NCI-H1417 (cell line): ENCODE data around the gene SCARB1.
"Not testable (repeated sequence)": the region's sequence is repeated elsewhere in the genome, so short reads cannot be mapped to it uniquely, and the experiment has no call there.

Experiments used
- DNase-seq, 3 experiments: peaks; one replicate each; lab custom pipeline; 2025; lab: John Stamatoyannopoulos, UW

The SCARB1 gene

DNA sequence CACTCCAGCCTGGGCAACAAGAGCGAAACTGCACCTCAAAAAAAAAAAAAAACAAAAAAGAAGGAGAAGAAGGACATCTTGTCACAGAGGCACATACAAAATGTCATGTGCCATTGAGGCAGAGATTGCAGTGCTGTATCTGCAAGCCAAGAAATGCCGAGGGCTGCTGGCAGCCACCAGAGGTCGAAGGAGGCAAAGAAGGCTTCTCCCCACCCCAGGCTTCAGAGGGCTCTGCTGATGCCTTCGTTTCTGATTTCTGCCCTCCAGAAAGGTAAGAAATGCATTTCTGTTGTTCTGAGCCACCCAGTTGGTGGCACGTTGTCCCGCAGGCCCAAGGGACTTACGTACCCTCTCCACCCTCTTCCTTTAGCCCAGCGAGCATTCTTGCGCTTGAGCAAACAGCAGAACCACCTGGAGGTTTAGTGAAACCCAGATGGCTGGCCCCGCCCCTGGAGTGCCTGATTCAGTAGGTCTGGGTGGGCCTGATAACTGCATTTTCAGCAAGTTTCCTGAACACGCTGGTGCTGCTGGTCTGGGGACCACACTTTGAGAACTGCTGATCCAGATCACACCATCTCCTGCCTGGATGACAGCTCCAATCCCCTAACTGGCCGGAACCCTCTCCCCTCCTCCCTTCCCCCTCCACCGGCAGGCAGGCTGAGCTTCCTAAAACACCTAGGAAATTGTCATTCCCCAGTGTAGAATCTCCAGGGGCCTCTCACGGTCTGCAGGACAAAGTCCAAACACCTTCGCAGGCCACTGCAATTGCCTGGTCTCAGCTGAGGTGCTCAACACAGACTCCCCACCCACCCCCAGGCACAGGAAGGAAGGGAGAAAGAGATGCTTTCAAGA is 21.1 kb upstream of the SCARB1 start:
- peak; percentile 23 to 60 (median 30) for DNase-seq

DNA sequence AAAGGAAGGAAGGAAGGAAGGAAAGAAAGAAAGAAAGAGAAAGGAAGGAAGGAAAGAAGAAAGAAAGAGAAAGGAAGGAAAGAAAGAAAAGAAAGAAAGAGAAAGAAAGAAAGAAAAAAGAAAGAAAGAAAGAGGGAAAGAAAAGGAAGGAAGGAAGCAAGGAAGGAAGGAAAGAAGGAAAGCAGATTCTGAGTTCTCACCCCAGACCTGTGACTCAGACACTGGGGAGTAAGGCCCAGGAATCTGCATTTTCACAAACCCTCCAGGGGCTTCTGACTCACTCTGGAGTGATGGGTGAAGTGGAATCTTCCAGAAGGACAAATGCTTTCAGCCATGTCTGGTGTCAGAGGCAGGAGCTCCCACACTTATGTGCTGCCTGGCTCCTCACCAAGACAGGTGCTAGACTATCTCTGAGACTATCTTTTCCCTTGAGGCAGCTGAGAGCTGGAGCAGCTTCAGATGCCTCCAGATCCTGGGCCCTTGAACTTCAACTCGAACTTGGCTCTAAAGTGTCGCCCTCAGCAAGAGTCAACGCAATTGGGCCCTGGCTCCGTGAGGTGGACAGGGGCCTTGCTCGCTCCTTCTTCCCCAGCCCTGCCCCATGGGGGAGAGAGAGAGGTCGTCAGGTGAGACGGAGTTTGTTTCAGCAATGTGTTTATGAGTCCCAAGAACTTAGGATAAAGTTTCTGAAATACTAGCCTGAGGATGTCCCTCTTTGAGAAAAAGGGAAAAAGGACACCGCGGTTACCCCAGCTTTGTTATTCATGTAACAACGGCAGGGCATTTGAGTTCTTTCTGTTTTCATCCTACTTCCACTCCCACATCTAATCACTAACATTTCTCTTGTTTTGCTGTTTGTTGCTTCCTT is 19.8 kb upstream of the SCARB1 start:
- DNase-seq: no peak

DNA sequence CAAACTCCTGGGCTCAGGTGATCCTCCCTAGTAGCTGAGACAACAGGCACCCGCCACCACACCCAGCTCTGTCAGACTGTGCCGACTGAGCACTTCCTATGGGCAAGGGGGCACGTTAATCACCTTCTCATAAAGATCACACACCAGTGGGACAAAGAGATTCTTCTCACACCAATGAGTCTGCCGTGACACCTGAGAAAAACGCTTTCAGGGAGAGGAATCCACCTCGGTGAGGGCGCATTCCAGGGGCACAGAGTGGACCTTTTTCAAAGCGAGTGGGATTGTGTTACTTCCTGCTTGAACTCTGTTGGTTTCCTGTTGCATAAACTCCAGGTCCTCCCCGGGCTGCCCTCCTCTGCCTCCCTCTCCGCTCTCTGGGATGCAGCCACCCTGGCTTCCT is 17.5 kb upstream of the SCARB1 start:
- no peak for DNase-seq

DNA sequence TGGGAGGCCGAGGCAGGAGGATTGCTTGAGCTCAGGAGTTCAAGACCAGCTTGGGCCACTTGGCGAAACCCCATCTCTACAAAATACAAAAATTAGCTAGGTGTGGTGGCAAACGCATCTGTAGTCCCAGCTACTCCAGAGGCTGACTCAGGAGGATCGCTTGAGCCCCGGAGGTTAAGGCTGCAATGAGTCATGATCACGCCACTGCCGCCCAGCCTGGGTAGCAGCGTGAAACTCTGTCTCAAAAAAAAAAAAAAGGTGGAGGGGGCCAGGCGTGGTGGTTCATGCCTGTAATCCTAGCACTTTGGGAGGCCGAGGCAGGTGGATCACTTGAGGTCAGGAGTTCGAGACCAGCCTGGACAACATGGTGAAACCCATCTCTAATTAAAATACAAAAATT is 16.7 kb upstream of the SCARB1 start:
- DNase-seq: not testable (repeated sequence)

DNA sequence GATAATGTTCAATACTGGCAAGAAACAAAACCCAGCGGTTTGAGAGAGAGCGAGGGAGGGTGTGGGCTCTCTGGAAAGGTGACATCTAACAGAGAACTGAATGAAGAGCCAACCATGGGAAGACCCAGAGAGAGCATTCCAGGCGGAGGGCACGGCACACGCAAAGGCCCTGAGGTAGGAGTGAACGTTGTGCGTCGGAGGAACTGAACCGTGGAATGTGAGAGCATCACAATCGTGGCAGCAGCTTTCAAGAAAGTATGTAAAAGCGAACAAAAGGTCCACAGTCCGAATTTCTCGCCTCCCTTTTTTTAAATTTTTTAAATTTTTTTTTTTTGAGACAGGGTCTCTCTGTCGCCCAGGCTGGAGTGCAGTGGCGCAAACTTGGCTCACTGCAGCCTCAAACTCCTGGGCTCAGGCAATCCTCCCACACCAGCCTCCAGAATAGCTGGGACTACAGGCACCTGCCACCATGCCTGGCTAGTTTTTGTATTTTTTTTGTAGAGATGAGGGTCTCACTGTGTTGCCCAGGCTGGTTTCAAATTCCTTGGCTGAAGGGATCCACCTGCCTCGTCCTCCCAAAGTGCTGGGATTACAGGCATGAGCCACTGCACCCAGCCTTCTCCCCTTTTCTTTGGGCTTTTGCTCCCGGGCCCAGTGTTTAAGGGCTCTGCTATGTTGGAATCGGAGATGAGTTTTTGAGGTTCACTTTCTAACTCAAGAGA is 15.3 kb upstream of the SCARB1 start:
- DNase-seq: no peak

DNA sequence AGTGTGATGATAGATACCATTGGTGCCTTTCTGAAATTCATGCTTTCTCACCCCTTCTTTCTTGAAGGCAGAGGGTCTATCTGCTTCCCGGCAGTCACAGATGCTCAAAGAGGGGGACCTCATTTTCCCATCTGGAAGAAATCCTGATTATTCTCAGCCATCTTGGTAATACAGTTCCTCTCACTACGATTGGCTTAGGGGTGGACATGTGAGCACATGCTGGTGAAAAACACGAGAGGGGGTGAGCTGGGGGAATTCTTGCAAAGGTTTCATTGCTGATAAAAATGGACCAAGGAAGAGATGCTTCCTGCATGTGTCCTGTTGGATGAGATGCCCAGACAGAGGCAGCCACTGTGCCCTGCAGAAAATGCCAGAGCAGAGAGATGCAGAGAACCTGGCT is 13.8 kb upstream of the SCARB1 start:
- no peak for DNase-seq

DNA sequence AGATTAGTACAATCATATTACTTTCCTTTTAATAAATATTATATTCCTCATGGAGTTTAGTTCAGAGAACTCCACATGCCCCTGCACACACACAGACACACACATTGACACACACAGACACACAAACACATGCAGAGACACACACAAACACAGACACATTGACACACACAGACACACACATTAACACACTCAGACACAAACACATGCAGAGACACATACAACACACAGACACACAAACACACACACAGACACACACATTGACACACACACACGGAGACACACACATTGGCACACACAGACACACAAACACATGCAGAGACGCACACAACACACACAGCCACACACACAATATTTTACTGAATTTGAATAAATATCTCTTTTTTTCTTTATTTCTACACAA is 12.5 kb upstream of the SCARB1 start:
- DNase-seq: no peak

DNA sequence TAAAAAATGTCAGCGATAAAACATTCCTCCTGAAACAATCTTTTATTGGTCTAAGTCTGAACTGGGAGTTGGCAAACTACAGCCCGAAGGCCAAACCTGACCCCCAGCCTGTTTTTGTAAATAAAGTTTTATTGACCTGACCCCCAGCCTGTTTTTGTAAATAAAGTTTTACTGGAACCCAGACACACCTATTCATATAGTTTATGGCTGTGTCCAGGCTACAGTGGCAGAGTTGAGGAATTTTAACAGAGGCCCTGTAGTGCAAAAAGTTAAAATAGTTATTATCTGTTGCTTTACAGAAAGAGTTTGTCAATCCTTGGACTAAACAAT is 12.1 kb upstream of the SCARB1 start:
- no peak for DNase-seq

DNA sequence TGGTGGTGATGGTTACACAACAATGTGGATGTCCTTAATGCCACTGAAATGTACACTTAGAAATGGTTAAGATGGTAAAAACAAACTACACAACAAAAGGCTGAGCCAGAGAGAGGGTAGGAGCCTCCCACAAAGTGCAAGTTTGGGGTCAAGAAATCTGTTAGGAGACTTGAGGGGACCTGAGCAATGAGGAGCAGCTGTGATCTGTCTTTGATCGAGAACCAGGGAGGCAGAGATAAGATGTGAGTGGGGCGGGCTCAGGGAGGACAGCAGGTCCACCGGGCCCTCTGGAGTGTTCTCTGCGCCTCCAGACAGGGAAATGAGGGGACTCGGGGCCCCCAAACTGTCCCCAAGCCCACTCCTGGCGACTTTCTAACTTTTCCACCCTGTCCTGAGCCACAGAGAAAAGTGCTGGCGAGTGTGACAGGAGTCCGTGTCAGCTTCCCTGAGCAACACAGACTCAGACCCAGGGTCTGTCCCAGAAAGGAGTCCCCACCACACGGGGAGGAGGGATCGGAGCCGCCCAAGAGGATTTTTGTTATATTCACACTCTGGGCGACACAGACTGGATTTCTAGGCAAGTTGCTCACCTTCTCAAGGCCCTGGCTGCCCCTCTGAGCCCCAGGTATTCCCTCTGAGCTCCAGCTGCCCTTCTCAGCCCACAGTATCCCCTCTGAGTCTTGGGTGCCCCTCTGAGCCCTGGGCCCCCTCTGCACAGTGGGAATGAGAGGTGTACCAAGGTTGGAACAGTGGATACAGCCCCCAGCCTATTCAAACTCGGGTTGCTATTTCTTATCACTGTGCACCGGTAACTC is 11.5 kb upstream of the SCARB1 start:
- no peak for DNase-seq

DNA sequence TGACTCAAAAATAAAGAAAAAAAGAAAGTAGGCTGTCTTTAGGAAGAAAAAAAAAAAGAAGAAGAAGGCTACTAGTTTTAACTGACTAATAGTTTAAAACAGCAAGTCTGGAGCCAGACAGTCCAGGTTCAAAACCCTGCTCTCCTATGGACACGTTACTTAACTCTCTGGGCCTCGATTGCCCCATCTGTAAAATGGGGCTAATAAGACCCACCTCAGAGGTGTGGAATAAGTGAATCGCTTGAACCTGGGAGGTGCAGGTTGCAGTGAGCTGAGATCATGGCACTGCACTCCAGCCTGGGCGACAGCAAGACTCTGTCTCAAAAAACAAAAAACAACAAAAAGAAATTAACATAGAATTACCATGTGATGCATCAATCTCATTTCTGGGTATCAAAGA is 10.5 kb upstream of the SCARB1 start:
- no peak for DNase-seq

DNA sequence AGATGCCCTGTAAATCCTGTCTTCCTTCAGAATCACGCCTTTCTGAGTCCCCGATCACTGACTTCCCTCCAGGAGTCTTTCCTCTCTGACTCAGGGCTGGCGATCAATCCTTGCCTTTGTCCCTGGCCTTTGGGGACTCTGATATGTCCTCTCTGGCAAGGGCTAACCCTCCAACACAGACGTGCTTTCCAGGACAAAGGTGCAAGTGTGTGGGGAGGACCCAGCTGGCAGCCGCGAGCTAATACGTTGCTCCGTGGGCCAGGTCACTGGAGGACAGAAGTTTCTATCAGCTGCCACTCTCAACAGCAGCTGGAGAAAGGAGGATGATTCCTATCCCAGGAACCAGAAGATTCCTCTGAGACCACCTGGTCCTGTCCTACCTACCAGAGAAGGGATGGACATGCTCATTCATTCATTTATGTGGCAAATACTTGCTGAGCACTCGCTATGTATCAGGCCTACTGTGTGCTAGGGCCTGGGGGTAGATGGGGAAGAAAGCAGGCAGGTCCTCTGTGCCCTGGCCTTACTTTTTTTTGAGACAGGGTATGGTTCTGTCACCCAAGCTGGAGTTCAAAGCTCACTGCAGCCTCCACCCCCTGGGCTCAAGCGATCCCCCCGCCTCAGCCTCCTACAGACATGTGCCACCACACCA is 8.5 kb upstream of the SCARB1 start:
- DNase-seq: no peak

DNA sequence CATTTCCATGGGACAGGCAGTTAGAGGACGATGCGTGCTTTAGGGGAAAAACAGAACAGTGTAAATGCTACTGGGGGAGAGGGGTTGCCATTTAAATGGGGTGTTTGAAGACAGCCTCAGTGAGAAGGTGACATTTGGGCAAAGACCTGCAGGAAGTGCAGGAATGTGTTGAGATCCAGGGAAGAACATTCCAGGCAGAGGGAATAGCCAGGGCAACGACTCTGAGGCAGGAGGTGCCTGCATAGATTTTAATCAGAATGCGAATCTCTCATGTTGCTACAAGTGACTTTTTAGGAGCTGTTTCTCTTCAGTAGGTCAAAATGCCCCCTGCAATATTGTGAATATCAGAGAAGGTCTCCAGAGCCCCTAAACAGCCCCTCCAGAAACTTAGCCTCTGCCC is 7.6 kb upstream of the SCARB1 start:
- no peak for DNase-seq

DNA sequence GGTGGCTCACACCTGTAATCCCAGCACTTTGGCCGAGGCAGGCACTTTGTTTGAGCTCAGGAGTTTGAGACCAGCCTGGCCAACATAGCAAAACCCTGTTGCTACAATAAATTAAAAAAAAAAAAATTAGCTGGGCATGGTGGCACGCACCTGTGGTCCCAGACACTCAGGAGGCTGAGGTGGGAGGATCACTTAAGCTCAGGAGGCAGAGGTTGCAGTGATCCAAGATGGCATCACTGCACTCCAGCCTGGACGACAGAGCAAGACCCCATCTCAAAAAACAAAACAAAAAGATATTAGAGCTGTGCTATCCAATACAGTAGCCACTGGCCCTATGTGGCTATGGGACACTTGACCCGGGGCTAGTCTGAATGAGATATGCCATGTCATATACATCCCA is 6.9 kb upstream of the SCARB1 start:
- no peak for DNase-seq

DNA sequence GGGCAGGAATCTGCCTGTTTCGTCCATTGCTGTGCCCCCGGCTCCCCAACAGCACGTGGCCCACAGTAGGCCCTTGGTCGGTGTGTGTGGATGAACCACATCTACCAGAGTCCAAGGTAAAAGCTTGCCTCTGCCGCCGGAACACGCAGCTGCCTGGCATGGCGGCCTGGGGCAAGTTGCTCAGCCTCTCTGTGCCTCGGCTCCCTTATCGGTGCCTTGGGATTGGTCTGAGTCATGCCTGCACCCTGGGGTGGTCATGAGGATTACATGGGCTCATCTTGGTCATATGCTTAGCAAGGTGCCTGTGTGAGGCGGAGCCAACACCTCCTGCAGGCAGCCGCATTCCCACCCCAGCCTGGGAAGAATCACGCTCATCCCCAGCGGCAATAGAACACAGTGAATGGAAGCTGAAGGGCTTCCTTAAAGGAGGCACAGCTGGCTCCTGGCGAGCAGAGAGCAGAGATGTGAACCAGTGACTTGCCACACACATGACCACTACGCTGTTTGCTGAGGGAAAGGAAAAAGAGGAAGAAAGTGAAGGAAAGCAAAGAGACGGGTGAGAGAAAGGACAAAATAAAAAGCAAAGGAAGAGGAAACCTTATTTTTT is 5.5 kb upstream of the SCARB1 start:
- DNase-seq: no peak

DNA sequence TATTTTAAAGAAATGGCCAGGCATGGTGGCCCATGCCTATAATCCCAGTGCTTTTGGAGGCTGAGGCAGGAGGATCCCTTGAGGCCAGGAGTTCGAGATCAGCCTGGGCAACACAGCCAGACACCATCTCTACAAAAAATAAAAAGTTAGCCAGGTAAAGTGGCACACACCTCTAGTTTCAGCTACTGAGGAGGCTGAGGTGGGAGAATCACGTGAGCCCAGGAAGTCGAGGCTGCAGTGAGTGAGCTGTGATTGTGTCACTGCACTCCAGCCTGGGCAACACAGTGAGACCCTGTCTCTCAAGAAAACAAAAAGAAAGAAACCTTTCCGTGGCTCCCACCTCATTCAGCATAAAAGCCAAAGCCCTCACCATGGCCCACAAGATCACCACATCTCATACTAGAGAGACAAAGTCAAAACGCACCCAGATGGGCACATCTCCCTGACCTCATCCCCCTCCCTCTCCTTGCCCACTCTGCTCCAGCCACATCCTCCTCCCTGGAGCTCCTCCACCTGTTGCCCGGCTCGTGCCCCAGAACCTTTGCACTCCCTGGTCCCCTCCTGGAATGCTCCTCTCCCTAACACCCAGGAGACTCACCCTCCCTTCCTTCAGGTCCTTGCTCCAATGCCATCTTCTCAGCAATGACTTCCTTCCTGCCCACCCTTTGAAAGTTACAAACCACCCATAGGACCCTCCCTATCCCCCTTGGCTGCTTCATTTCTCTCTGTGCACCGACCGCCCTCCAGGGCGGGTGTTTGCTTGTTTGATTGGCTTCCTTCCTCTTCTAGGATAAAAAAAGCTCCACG is 4.8 kb upstream of the SCARB1 start:
- no peak for DNase-seq

DNA sequence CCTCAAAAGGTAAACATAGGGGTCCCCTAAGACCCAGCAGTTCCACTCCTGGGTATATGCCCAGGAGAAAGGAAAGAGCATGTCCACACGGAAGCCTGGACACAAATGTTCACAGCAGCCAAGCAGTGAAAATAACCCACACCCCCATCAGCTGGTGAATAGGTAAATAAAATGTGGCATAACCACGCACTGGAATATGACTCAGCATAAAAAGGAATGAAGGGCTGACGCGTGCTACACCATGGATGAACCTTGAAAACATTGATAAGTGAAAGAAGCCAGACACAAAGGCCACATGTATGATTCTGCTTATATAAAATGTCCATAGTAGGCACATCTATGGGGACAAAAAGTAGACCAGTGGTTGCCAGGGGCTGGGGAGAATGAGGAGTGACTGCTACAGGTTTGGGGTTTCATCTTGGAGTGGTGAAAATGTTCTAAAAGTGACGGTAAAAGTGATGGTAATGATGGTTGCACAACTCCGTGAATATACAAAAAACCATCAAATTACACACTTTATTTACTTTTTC is 3.8 kb upstream of the SCARB1 start:
- peak in 1 of 3 experiments; percentile 21 for DNase-seq

DNA sequence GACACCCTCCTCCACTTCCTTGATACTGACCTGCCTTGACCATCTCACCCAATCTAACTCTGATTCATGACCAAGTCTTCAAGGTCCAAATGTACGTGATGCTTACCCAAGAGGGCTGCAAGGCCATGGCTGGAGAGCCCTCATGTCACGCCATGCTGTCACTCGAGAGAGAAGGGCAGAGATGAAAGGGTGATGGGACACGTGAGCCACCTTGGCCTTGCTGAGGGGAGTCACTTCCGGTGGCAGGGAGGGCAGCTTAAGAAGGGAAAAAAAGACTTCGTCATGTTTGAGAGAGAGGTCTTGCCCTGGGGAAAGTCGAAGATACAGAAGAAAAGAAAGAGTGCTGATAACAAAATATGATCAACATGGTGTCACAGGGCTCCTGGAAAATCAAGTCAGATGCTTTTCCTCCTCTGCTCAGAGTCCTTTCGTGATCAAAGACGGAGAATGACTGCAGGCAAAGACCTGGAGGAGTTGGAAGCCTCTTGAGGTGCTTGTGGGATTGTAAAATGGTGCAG is 3.3 kb upstream of the SCARB1 start:
- DNase-seq: no peak

DNA sequence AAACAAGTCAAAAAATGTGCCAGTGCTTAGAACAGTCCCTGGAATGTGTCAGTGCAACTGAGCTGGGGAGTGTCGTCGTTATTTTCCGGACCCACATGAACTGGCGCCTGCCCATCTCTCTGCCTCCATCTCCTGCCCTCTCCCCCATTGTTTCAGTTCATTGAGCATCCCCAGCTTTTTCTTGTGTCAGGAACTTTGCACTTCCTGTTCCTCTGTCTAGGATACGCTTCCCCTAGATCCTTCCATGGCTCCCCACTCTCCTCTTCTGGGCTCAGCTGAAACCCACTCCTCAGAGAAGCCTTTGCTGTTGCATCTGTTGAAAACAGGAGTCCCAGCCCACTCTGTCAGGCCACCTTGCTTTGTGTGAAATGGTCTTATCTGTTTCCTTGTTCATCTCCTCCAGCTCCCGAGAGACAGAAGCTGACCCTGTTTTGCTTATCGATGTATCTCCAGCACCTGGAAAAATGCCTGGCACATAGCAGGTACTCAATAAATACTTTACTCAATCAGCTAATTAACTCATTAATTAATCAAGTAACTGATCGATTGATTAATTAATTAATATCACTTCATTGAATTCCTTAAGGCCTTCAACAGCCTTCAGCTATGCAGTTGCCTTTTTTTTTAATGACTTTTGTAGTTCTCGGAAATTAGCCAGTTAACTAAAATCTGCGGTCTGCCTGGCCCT is 2.7 kb upstream of the SCARB1 start:
- DNase-seq: no peak

DNA sequence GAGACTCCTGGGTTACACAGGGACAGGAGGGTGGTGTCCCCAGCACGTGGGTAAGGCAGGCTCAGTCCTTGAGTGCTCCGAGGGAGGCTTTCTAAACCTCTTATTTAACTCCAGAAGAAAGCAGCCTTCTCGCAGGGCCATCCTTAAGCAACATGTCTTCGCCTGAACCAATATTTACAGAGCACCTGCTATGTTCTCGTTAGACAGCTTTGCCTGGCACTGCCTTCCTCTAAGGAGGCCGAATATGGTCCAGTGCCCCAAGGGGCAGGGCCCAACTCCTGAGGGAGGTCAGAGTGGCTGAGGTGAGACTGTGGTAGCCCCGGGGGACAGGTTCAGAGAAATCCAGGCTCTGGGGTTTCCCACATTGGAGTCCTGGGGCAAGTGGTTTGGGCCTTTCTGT is 2.1 kb upstream of the SCARB1 start:
- no peak for DNase-seq
